ENCODE data around the gene SLC6A16. TPM values are rescaled to one million over a fixed set of nuclear protein-coding genes. Genes with fewer than 3 reads are reported as not detected.

Gene SLC6A16
- total and polyA plus RNA-seq, 2 experiments from 2014 or later, result 0.31 to 1.8 TPM

GRCh38 chr19:49343123-49343522 is 18.1 kb upstream of the SLC6A16 start:
- Histone ChIP-seq H4K20me1 (replicated peaks; ENCODE audit: insufficient read depth) (peaks cover 10% of the 10 kb centered on the region; the same call in 1 of the 2 replicates), H2AFZ (no peak overlapping the region), H3K27ac (ENCODE audit: low read depth) (no peak overlapping the region), H3F3A (replicated peaks; ENCODE audit: low read depth) (peaks cover 16% of the 10 kb centered on the region; the same call in 1 of the 2 replicates), H3K4me2 (no peak overlapping the region), H3K9me2 (ENCODE audit: insufficient read depth) (no peaks in the 10 kb centered on the region), H3K4me1 (ENCODE audit: insufficient read depth) (peaks cover 9% of the 10 kb centered on the region), H3K4me3 (no peak overlapping the region), H3K79me2 (replicated peaks; ENCODE audit: insufficient read depth) (no peaks in the 10 kb centered on the region), H3K36me3 (ENCODE audit: insufficient read depth) (peaks cover 49% of the 10 kb centered on the region), H3K27me3 (ENCODE audit: insufficient read depth) (no peaks in the 10 kb centered on the region)
- TF ChIP-seq NANOG (IDR thresholded peaks at IDR 0.05; ENCODE audit: borderline replicate concordance) (no peak), ZNF331 (CRISPR knock-in tag; IDR thresholded peaks at IDR 0.05; ENCODE audit: low read depth) (no peak), POLR2AphosphoS5 (IDR thresholded peaks at IDR 0.05; ENCODE audit: low read depth) (no peak), ETS1 (IDR thresholded peaks at IDR 0.05) (no peak), JUNB (IDR thresholded peaks at IDR 0.05; ENCODE audit: unreplicated experiment) (no peak), EZH2 (IDR thresholded peaks at IDR 0.05; ENCODE audit: low read depth, unreplicated experiment) (no peak), EZH2phosphoT487 (IDR thresholded peaks at IDR 0.05; ENCODE audit: unreplicated experiment) (no peak), ZNF114 (CRISPR knock-in tag; IDR thresholded peaks at IDR 0.05) (no peak), STAT1 (IDR thresholded peaks at IDR 0.05; ENCODE audit: unreplicated experiment) (no peak)
- TF ChIP-seq, protein P1, sequence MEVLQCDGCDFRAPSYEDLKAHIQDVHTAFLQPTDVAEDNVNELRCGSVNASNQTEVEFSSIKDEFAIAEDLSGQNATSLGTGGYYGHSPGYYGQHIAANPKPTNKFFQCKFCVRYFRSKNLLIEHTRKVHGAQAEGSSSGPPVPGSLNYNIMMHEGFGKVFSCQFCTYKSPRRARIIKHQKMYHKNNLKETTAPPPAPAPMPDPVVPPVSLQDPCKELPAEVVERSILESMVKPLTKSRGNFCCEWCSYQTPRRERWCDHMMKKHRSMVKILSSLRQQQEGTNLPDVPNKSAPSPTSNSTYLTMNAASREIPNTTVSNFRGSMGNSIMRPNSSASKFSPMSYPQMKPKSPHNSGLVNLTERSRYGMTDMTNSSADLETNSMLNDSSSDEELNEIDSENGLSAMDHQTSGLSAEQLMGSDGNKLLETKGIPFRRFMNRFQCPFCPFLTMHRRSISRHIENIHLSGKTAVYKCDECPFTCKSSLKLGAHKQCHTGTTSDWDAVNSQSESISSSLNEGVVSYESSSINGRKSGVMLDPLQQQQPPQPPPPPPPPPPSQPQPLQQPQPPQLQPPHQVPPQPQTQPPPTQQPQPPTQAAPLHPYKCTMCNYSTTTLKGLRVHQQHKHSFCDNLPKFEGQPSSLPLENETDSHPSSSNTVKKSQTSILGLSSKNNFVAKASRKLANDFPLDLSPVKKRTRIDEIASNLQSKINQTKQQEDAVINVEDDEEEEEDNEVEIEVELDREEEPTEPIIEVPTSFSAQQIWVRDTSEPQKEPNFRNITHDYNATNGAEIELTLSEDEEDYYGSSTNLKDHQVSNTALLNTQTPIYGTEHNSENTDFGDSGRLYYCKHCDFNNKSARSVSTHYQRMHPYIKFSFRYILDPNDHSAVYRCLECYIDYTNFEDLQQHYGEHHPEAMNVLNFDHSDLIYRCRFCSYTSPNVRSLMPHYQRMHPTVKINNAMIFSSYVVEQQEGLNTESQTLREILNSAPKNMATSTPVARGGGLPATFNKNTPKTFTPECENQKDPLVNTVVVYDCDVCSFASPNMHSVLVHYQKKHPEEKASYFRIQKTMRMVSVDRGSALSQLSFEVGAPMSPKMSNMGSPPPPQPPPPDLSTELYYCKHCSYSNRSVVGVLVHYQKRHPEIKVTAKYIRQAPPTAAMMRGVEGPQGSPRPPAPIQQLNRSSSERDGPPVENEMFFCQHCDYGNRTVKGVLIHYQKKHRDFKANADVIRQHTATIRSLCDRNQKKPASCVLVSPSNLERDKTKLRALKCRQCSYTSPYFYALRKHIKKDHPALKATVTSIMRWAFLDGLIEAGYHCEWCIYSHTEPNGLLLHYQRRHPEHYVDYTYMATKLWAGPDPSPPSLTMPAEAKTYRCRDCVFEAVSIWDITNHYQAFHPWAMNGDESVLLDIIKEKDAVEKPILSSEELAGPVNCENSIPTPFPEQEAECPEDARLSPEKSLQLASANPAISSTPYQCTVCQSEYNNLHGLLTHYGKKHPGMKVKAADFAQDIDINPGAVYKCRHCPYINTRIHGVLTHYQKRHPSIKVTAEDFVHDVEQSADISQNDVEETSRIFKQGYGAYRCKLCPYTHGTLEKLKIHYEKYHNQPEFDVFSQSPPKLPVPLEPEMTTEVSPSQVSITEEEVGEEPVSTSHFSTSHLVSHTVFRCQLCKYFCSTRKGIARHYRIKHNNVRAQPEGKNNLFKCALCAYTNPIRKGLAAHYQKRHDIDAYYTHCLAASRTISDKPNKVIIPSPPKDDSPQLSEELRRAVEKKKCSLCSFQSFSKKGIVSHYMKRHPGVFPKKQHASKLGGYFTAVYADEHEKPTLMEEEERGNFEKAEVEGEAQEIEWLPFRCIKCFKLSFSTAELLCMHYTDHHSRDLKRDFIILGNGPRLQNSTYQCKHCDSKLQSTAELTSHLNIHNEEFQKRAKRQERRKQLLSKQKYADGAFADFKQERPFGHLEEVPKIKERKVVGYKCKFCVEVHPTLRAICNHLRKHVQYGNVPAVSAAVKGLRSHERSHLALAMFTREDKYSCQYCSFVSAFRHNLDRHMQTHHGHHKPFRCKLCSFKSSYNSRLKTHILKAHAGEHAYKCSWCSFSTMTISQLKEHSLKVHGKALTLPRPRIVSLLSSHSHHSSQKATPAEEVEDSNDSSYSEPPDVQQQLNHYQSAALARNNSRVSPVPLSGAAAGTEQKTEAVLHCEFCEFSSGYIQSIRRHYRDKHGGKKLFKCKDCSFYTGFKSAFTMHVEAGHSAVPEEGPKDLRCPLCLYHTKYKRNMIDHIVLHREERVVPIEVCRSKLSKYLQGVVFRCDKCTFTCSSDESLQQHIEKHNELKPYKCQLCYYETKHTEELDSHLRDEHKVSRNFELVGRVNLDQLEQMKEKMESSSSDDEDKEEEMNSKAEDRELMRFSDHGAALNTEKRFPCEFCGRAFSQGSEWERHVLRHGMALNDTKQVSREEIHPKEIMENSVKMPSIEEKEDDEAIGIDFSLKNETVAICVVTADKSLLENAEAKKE (CRISPR knock-in tag; IDR thresholded peaks at IDR 0.05), result no peak
- TF ChIP-seq, protein P2, sequence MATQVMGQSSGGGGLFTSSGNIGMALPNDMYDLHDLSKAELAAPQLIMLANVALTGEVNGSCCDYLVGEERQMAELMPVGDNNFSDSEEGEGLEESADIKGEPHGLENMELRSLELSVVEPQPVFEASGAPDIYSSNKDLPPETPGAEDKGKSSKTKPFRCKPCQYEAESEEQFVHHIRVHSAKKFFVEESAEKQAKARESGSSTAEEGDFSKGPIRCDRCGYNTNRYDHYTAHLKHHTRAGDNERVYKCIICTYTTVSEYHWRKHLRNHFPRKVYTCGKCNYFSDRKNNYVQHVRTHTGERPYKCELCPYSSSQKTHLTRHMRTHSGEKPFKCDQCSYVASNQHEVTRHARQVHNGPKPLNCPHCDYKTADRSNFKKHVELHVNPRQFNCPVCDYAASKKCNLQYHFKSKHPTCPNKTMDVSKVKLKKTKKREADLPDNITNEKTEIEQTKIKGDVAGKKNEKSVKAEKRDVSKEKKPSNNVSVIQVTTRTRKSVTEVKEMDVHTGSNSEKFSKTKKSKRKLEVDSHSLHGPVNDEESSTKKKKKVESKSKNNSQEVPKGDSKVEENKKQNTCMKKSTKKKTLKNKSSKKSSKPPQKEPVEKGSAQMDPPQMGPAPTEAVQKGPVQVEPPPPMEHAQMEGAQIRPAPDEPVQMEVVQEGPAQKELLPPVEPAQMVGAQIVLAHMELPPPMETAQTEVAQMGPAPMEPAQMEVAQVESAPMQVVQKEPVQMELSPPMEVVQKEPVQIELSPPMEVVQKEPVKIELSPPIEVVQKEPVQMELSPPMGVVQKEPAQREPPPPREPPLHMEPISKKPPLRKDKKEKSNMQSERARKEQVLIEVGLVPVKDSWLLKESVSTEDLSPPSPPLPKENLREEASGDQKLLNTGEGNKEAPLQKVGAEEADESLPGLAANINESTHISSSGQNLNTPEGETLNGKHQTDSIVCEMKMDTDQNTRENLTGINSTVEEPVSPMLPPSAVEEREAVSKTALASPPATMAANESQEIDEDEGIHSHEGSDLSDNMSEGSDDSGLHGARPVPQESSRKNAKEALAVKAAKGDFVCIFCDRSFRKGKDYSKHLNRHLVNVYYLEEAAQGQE (IDR thresholded peaks at IDR 0.05; ENCODE audit: unreplicated experiment), result no peak
- TF ChIP-seq, protein P3, sequence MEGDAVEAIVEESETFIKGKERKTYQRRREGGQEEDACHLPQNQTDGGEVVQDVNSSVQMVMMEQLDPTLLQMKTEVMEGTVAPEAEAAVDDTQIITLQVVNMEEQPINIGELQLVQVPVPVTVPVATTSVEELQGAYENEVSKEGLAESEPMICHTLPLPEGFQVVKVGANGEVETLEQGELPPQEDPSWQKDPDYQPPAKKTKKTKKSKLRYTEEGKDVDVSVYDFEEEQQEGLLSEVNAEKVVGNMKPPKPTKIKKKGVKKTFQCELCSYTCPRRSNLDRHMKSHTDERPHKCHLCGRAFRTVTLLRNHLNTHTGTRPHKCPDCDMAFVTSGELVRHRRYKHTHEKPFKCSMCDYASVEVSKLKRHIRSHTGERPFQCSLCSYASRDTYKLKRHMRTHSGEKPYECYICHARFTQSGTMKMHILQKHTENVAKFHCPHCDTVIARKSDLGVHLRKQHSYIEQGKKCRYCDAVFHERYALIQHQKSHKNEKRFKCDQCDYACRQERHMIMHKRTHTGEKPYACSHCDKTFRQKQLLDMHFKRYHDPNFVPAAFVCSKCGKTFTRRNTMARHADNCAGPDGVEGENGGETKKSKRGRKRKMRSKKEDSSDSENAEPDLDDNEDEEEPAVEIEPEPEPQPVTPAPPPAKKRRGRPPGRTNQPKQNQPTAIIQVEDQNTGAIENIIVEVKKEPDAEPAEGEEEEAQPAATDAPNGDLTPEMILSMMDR (conservative IDR thresholded peaks at IDR 0.05; ENCODE audit: low read depth in 2 of 2), result no peak
- Mint-ChIP-seq H3K27me3 (ENCODE audit: insufficient read depth, low read depth, poor library complexity) (peaks cover 25% of the 10 kb centered on the region), H3K9me3 (no peaks in the 10 kb centered on the region; the same call in 1 of the 3 replicates), H3K27ac (peak overlapping the region; percentile 8; the same call in 1 of the 2 replicates), H3K4me1 (peaks cover 15% of the 10 kb centered on the region), H3K36me3 (ENCODE audit: low read depth) (peaks cover 84% of the 10 kb centered on the region), H3K4me3 (no peak overlapping the region)
- DNase-seq (ENCODE audit: low spot score) (no peak), ATAC-seq (no peak)
